GM19395 (cell line): Measurements from ENCODE around the gene CACNG4.
A peak's percentile ranks its signal among the peaks of the same experiment; 100 is the strongest.

Experiments used
- ATAC-seq: cut with Tn5 transposase; IDR thresholded peaks from one replicate; pipeline ENCODE4 v1.9.1; 2021; ENCODE audit warnings: mild to moderate bottlenecking, moderate library complexity; ENCODE audit not compliant: unreplicated experiment

Gene CACNG4

GRCh38 chr17:67015001-67015400, 50.5 kb downstream of the CACNG4 start:
- no peak for ATAC-seq

DNA sequence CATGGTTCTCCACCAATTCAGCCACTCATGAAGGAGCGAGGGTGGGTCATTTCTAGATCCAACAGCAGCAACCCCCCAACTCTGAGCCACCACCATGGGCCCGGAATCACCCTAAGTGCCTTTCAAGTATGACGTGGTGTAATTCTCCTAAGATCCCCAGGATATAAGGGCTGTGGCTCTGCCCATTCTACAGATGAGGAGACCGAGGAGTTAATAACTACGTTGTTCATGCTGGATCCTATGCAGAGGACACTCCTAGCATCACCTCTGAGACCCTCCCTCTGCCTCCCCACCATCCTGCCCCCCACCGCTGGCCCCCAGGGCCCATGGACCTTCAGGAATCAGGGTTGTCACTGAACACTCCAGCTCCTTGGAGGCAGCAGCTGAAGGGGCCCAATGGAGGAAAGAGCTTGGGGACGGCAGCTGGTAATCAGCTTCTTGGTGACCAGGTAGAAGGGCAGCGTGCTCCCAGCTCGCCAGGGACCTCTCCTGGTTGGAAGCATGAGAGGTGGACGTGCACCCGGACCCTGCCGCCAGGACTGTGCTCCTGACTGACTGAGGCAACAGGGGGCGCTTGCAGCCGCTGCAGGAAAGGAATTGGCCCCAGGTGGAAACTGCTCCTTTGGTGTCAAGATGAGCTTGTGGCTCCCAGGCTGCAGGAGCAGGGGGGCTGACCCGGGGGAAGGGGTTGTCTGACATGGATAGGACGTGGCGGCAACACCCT, 51.7 kb downstream of the CACNG4 start:
- ATAC-seq: no peak

GRCh38 chr17:67017910-67018309, 53.4 kb downstream of the CACNG4 start:
- no peak for ATAC-seq

DNA sequence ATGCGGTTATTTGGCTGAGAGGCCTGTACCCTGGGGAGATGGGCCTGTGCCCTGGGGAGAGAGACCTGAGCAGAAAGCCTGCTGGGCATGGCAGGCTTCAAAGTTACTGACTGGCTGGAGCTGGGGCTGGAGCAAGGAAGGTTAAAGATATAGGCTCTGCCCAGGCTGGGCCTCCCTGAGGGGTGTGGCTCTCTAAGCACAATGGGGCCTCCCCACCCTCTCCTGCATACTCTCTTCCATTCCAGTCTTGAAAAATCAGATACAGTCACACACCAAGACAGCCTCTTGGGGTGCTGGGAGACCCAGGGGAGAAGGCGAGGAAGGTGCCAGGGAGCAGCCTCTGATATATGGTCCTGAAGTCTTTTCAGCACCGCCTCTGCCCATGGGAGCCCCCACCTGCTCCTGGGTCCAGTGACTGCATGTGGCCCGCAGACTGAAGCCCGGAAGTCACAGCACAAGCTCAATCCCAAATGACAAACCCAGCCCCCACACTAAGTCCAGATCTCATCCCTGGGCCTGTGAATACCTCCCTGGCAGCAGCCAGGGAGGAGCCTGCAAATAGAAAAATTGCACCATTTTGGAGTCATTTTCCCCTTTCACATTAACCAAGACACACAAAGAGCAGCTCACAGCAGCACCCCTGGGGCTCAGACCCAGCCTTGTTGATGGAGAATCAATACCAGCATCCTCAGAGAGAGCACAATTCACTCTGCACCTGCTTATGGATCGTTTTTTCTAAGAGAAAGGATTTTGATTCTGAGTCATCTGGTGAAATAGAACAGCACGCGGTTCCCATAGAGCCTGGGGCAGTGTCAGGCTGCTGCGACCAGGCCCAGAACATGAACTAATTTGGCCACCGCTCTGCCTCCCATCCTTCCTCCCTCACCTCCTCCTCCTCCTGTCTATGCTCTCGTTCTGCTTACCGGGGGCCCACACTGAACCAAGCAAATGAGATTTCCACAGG, 54.2 kb downstream of the CACNG4 start:
- ATAC-seq: no peak

DNA sequence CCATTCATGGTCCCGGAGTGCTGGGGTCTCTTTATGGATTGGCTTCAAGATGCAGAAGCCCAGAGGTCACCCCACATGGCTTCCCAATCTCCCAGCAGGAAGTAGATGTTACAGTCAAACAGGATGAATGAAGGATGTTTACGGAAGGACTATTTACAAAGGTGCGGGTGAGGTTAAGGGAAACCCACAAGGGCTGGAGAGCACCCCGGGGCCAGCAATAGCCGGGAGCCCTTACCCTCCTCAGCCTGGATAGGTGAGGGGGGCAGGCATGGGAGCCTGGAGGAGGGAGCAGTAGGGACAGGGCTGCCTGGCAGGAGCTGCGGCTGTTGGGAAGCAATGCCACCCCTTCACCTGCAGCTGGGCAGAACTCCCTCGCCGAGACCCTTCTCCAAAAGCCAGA, 55.3 kb downstream of the CACNG4 start:
- ATAC-seq: no peak

GRCh38 chr17:67020293-67020766, 55.8 kb downstream of the CACNG4 start:
- ATAC-seq: no peak

GRCh38 chr17:67021196-67021595, 56.7 kb downstream of the CACNG4 start:
- no peak for ATAC-seq

- ATAC-seq: no peak
These were observed 57.4 kb downstream of the CACNG4 start for GRCh38 chr17:67021743-67022450.

DNA sequence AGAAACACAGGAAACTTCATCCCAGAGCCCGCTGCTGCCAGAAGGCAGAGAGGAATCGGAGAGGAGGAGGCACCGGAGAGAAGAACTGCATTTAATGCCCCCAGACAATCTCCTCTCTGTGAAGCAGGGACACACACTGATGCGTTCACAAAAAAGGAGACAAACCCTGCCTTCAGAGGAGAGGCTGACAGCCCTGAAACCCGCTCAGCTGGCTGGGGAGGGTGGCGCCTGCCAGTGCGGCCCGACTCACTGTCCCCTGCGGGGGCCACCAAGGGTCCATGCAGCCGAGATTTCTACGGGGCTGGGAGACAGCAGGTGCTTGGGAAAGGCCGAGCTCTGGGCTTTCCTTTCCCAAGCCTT, 57.9 kb downstream of the CACNG4 start:
- ATAC-seq: no peak

DNA sequence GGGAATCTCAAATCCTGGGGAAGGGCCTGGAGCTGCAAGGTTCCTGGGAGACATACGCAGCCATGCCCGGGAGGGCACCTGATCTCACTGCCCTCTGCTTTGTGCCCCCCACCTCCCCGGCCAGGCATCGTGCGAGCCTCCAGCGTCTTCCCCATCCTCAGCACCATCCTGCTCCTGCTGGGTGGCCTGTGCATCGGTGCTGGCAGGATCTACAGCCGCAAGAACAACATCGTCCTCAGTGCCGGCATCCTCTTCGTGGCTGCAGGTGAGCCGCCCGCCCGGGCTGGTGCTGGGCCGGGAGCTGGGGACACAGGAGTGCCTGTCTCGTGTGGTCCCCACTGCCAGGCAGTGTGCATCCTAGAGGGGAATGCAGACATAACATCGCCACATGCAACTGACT, 60.2 kb downstream of the CACNG4 start:
- ATAC-seq: no peak

DNA sequence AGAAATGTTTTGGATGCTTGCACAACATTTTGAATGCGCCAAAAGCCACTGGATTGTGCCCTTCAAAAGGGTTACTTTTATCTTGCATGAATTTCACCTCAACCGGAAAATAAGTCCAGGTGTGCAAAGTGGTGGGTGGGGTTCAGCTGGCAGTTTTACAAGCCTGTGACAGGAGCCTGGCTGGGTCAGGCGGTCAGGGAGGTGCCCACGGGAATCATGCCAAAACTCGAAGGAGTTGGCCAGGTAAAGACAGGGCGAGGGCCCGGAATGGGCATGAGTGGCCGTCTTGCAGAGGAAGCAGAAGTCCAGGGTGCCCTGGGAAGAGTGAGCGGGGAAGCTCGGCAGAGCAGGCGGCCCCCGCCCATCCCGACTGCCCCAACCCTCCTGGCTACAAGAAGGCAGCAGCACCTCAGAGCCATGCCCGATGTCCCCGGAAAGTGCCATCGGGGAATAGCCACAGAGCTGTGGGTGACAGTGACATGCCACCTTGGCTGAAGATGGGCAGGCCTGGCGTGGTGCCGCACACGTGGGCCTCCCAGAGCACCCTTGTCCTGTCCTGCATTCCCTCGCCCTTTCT, 60.8 kb downstream of the CACNG4 start:
- no peak for ATAC-seq

DNA sequence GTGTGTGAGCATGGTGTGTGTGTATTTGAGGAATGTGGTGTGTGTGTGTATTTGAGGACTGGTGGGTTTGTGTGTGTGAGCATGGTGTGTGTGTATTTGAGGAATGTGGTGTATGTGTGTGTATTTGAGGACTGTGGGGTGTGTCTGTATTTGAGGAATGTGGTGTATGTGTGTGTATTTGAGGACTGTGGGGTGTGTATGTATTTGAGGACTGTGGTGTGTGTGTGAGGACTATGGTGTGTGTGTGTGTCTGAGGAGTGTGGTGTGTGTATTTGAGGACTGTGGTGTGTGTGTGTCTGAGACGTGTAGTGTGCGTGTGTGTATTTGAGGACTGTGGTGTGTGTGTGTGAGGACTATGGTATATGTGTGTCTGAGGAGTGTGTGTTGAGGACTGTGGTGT, 61.8 kb downstream of the CACNG4 start:
- ATAC-seq: no peak

- no peak for ATAC-seq
These were observed 62.6 kb downstream of the CACNG4 start for GRCh38 chr17:67027031-67027628.

GRCh38 chr17:67030641-67031040, 66.1 kb downstream of the CACNG4 start:
- no peak for ATAC-seq

DNA sequence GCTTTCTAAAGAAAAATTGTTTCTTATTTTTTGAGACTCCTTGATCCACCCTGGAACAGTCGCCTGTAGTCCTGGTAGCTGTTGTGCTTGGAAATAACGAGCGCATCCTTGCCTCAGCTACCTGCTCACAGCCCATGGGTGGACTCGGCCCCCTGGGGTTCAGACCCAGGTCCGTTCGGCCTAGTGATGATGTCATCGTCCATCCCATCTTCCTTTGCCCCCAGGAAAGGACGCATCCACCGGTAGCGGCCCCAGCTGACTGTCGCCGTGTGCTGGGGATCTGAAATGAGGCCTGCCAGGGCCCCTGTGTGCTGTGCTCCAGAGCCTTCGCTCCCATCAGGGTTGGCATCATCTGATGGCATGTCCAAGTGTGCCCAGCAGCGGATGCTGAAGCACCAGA, 67.9 kb downstream of the CACNG4 start:
- no peak for ATAC-seq

- no peak for ATAC-seq
These were observed 68.5 kb downstream of the CACNG4 start for GRCh38 chr17:67032985-67033384.

- ATAC-seq: no peak
These were observed 69.1 kb downstream of the CACNG4 start for GRCh38 chr17:67033613-67034012.

DNA sequence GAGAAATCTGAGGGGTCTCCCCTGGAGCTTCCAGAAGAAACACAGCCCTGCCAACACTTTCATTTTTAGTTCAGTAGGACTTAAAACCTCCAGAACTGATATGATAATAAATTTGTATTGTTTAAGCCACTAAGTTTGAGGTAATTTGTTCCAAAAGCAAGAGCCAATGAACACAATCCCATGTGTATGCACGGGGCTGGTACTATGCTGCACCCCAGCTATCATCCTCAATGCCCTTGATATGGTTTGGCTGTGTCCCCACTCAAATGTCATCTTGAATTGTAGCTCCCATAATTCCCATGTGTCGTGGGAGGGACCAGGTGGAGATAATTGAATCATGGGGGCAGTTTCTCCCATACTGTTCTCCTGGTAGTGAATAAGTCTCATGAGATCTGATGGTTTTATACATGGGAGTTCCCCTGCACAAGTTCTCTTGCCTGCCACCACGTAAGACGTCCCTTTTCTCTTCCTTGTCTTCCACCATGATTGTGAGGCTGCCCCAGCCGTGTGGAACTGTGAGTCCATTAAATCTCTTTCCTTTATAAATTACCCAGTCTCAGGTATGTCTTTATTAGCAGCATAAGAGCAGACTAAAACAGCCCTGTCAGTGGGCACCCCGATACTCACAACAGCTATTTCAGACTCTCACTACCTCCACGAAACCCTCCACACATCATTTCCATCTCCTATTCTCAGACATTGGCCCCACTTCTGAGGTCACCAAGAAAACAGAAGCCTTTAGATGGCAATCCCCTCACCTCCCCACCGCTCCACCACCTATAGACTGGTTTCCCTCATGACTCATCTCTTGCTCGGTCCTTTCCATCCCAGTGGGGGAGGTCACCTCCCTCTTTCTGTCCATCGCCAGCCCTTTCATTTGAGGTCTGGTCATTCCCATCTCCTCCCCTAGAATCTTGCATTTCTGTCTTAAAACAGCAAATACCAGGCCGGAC, 70.9 kb downstream of the CACNG4 start:
- ATAC-seq: peak; percentile 67

DNA sequence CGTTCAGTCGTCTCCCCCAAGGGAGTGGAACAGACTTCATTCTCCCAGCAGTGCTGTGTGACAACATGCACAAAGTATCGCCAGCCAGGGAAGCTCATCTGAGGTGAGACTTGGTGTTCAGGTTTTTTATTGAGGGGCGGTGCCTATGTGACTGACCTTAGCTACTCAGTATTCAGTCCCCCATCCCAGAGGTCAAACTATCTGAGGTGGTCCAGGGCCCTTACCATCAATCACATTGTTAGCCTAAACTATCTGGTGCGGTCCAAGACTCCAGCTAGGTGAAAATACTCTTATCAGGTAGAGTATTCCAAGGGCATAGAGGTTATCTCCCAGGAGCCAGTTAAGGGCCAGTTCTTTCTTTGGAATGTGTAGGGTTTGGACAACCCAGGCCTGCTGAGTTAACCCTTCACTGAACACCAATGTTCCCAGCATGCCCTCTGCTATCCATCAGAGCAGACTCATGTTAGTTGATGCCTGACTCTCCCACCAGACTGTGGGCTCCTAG, 74.4 kb downstream of the CACNG4 start:
- no peak for ATAC-seq
